GM18511 (cell line): ENCODE measurements around the gene ACOT2.
"Not testable (repeated sequence)": the region's sequence is repeated elsewhere in the genome, so short reads cannot be mapped to it uniquely, and the experiment has no call there.

ENCODE experiments used
- ATAC-seq: cut with Tn5 transposase; IDR thresholded peaks from one replicate; pipeline ENCODE4 v1.9.1; 2021; ENCODE audit warnings: mild to moderate bottlenecking, moderate library complexity; ENCODE audit not compliant: unreplicated experiment

The ACOT2 gene

DNA sequence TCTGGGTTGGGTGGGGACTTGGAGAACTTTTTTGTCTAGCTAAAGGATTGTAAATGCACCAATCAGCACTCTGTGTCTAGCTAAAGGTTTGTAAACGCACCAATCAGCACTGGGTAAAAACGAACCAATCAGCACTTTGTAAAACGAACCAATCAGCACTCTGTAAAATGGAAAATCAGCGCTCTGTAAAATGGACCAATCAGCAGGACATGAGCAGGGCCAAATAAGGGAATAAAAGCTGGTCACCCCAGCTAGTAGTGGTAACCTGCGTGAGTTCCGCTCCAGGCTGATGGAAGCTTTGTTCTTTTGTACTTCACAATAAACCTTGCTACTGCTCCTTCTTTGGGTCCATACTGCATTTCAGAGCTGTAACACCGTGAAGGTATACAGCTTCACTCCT lies 1.7 kb upstream of the ACOT2 start:
- no peak for ATAC-seq

DNA sequence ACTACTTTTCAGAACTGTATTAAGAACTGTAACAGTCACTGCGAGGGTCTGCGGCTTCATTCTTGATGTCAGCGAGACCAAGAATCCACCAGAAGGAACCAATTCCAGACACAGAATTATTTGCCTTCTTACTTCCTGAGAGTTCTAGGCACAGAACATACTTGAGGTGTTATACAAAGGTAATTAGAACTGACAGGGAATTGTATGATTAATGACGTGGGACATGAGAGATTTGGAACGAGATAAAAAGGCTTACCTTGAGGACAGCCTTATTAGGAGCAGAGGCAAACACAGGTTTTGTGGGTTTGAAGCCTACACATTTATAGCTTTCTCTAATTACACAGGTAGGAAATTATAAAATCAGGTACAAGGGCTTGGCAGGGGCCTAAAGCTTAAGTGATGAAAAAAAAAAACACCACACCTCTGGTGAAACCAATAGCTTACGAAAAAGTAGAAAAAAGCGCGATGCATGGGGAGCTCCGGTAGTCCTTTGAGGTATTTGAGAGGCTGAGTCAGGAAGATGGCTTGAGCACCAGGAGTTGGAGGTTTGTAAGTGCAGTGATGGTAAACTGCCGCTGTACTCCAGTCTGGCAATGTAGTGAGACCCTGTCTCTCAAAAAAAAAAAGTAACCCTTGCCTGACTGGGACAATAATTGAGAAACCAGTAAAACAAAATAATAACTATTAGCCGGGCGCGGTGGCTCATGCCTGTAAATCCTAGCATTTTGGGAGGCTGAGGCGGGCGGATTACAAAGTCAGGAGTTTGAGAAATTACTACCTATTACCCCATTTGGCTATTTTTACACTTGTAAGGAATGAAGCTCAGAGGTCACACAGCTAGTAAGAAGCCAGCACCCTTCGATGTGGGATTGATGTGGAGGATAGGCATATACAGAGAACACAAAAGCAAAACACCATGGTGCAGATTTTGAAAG lies 795 bp upstream of the ACOT2 start:
- no peak for ATAC-seq

DNA sequence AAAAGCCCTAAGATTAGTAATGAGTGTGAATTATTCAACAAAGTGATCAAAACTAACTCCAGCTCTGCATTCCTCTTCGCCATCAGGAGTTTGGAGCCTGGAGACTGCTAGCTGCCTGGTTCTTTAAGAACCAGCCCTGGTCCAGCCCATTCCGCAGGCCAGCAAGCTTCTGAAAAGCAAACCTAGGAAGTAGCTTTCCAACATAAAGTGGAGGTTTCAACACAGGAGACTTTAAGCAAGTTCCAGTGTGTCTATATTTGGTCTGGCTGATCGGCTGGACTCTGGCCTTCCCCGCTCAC lies 178 bp upstream of the ACOT2 start:
- not testable (repeated sequence) for ATAC-seq

DNA sequence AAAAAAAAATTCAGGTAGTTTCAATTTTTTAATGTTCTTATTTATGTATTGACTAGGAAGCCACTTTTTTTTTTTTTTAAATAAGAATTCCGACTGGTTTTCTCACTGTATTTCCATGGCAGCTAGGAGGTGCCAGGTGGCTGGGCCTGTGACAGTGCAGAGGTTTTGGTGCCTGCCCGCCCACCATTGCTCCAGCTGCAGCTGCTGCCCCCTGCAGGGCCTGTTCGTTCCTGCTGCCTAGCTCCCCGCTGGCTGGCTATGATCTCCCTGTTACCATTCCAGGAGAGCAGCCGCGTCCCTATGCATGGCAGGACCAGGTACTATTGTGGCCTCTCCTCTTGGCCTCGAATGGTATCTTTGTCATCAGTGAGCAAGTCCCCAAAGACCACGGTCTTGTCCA lies 1.9 kb downstream of the ACOT2 start:
- peak; percentile 44 for ATAC-seq

DNA sequence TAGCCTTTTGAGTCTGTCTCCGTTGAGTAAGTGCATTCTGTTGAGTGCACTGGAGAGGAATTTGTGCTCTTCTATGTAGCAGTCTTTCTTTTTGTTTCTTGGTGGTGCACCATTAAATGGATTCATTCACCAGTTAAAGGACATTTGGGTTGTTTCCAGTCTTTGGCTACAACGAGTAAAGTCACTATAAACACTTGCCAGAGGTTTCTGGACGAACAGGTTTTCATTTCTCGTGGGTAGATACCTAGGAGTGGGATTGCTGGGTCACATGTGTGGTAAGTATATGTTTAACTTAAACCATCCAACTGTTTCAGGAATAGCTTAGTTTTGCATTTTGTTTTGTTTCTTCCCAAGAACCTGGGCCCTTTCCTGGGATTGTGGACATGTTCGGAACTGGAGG lies 4.0 kb downstream of the ACOT2 start:
- ATAC-seq: not testable (repeated sequence)

DNA sequence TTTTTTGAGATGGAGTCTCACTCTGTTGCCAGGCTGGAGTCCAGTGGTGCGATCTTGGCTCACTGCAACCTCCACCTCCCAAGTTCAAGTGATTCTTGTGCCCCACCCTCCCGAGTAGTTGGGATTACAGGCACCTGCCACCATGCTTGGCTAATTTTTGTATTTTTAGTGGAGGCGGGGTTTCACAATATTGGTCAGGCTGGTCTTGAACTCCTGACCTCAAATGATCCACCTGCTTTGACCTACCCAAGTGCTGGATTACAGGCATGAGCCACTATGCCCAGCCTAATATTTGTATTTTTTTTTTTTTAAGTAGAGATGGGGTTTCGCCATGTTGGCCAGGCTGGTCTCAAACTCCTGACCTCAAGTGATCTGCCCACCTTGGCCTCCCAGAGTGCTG lies 4.7 kb downstream of the ACOT2 start:
- not testable (repeated sequence) for ATAC-seq

DNA sequence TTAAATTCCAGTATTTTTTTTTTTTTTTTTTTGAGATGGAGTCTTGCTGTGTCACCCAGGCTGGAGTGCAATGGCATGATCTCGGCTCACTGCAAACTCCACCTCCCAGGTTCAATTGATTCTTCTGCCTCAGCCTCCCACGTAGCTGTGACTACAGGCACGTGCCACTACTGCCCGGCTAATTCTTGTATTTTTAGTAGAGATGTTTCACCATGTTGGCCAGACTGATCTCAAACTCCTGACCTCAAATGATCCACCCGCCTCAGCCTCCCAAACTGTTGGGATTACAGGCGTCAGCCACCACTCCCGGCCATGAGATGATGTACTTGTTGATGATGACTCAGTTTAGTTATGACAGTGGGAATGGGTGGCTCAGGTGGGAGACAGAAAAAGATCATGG lies 5.2 kb downstream of the ACOT2 start:
- not testable (repeated sequence) for ATAC-seq

DNA sequence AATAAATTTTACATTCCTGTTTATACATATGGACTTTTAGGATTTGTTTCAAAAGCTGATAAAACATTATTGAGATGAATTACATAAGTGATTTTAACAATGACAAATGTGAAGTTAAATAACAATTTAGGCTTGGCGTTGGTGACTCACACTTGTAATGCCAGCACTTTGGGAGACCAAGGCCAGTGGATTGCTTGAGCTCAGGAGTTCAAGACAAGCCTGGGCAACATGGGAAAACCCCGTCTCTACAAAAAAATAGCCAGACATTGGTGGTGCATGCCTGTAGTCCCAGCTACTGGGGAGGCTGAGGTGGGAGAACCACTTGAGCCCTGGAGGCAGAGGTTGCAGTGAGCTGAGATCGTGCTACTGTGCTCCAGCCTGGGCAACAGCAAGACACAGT lies 7.4 kb downstream of the ACOT2 start:
- no peak for ATAC-seq

DNA sequence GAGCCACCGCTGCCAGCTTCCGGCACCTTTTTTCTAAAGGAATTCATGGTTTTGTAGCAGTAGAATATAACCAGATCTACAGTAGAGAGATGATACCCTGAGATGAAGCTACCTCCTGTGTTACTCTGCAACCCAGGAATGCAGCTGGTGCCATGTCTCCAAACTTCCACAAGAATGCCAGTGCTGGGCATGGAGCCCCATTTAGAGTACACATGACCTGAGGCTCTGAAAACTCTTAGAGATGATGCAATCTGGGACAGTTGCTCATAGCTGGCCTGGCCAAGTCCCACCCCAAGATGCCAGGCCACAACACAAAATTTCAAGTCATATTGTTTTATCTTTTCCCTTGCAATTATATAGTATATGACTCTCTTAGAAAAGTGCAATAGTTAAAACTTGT lies 8.2 kb downstream of the ACOT2 start:
- ATAC-seq: not testable (repeated sequence)

DNA sequence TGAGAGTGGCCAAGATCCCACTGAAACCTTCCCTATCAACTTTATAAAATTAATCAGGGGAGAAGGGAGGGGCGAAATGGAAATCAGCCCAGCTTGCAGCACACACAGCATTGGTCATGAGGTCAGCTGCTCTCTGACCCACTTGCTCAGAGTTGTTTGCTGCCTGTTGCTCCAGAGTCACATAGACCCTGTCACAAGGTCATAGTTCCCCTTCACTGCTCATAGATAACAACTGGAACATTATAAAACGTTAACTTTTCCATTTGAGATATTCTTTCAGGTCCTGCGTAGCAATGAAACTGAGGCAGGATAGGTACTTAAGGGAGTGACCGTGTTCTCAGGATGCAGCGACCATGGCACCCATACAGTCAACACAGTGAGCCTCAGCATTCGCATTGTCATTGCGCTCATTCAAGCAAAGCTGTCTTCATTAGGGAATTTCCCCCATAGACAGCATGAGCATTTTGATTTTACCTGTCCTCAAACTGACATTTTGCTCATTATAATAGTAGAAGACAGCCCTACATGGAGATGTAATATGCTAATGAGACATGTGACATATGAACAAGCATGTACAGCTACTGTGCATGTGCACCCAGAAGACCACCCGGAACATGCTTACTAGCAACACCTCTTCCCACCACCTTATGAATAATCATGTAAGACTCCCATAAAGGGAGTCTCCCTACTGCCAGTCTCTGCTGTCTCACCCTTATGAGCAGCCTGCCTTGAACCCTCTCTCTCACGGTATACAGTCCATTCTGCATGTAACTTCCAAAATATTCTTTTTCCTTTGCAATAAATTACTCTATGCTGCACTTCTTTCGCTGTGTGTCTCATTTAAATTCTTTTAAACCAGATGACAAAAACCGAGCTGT lies 13.3 kb downstream of the ACOT2 start:
- ATAC-seq: not testable (repeated sequence)

DNA sequence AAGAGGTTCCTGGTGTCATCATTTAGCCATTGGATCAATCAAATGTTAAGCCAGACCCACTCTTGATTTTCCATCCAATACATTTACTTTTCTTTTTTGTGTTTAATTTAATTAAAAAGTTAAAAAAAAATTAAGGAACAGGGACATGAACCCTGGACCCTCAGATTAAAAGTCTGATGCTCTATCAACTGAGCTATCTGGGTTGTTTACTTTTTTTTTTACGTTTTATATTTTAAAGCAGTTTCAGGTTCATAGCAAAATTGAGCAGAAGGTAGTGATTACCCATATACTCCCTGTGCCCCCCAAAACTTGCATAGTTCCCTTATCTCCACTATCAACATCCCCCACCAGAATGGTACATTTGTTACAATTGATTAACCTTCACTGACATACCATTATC lies 19.7 kb downstream of the ACOT2 start:
- no peak for ATAC-seq

DNA sequence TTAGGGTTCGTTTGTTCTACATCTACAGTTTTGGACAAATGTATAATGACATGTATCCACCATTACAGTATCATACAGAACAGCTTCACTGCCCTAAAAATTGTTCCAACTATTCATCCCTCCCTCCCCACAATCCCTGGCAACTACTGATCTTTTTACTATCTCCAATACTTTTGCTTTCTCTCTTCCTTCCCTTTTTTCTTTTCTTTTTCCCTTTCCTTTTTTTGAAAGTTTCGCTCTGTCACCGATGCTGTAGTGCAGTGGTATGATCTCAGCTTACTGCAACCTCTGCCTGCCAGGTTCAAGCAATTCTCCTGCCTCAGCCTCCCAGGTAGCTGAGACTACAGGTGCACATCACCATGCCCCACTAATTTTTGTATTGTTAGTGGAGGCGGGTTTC lies 20.1 kb downstream of the ACOT2 start:
- ATAC-seq: no peak

DNA sequence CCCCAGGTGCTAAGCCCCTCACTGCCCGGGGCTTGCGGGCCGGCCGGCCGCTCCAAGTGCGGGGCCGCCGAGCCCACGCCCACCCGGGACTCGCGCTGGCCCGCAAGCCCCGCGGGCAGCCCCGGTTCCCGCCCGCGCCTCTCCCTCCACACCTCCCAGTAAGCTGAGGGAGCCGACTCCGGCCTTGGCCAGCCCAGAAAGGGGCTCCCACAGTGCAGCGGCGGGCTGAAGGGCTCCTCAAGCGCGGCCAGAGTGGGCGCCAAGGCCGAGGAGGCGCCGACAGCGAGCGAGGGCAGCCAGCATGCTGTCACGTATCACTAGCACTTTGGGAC lies 21.6 kb downstream of the ACOT2 start:
- not testable (repeated sequence) for ATAC-seq

DNA sequence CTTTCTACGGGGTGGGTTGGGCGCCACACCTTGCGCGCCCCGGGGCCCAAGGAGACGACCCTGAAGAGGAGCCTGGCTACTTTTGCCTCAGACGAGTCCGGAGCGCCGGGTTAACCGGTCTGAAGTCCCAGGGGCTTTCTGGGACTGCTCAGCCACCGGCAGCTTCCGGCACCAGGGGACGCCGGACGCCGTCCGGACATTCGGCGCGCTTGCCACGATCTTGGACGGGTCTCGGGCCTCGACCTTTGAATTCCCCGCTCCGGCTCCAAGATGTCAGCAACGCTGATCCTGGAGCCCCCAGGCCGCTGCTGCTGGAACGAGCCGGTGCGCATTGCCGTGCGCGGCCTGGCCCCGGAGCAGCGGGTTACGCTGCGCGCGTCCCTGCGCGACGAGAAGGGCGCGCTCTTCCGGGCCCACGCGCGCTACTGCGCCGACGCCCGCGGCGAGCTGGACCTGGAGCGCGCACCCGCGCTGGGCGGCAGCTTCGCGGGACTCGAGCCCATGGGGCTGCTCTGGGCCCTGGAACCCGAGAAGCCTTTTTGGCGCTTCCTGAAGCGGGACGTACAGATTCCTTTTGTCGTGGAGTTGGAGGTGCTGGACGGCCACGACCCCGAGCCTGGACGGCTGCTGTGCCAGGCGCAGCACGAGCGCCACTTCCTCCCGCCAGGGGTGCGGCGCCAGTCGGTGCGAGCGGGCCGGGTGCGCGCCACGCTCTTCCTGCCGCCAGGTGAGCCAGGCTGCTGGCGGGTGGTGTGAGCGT lies 22.9 kb downstream of the ACOT2 start, which contains the start of gene ACOT4:
TSS of gene ACOT4 (plus strand) at position 184 of the 760 bp plus-strand sequence. CDS start at position 271, 87 bp downstream.
- ATAC-seq: peak; percentile 75

DNA sequence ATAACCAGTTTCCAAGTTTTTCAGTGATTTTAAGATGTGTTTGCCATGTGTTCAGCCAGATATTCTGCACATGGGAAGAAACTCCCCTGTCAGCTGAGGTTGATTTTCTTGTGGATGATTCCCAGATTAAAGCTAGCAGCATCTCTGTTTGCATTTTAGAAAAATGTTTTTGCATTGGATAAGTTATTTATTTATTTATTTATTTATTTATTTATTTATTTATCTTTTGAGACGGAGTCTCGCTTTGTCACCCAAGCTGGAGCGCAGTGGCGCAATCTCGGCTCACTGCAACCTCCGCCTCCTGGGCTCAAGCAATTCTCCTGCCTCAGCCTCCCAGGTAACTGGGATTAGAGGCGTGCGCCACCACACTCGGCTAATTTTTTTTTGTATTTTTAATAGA lies 25.5 kb downstream of the ACOT2 start:
- no peak for ATAC-seq

DNA sequence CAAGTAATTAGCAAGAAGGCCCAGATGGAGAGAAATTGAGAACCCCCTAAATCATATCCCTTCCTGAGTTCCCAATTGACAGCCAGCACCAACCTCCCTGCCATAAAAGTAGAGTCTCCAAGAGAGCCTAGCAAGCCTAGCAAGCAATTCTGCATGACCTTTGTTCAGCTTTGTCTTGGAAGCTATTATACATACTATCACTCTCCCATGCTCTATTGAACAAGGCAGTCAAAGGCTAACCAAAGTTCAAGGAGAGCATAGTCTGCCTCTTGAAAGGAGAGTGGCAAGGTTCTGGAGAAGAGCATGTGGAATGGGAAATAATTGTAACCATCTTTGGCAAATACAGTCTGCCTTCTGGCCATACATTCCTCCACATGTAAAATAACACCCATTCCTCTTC lies 30.5 kb downstream of the ACOT2 start:
- ATAC-seq: no peak

DNA sequence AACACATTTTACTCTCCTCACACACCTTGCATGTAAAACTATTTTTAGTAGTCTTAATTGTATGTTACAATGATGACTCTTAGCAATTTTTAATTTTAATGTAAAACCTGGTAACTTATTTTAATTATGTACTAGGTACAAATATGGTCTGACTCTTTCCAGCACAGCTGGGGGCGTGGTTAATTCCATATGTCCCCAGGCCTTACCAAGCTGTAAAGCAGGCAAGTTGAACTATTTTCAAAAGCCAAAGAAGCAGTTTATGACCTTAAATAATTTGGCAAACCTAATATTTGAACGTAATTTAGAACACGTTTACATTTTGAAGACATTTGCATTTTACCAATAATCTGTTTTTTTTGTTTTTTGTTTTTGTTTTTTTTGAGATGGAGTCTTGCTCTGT lies 34.0 kb downstream of the ACOT2 start:
- ATAC-seq: no peak

DNA sequence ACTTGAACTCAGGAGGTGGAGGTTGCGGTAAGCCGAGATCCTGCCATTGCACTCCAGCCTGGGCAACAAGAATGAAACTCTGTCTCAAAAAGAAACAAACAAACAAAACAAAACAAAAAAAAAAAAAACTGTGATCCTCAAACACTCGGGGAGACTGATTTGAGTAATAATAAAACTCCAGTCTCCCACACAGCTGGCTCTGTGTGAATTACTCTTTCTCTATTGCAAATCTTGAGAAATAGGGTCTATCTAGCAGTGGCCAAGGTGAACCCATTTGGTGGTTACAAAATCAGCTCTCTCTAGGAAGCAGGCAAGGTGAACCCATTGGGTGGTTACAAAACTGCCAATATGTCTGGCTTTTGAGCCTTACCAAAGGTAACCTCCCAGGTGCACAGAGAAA lies 37.3 kb downstream of the ACOT2 start:
- no peak for ATAC-seq

DNA sequence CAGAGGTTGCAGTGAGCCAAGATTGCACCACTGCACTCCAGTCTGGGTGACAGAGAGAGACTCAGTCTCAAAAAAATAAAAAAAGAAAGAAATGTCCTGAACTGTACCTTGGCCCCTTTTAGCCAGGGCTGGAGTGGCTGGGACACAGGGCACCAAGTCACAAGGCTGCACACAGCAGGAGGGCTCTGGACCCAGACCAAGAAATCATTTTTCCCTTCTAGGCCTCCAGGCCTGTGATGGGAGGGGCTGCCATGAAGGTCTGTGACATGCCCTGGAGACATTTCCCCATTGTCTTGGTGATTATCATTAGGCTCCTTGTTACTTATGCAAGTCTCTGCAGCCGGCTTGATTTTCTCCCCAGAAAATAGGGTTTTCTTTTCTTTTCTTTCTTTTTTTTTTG lies 38.2 kb downstream of the ACOT2 start:
- ATAC-seq: no peak

DNA sequence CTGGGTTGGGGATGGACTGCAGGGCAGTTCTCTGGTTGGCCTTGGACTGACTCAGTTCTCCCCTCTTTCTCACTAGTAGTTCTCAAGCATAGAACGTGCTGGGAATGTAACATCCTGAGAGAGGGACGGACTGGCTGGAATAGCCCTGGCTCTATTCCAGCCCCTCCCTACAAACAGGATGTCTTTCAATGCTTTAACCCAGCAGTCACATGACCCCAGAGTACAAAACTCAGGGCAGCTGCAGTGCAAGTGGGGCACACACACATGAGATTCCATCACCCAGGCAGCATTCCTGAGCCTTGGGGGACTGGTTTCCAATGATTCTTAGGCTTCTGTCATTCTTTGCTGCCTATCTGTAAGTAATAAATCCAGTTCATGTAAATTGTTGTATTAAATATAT lies 41.7 kb downstream of the ACOT2 start:
- no peak for ATAC-seq

DNA sequence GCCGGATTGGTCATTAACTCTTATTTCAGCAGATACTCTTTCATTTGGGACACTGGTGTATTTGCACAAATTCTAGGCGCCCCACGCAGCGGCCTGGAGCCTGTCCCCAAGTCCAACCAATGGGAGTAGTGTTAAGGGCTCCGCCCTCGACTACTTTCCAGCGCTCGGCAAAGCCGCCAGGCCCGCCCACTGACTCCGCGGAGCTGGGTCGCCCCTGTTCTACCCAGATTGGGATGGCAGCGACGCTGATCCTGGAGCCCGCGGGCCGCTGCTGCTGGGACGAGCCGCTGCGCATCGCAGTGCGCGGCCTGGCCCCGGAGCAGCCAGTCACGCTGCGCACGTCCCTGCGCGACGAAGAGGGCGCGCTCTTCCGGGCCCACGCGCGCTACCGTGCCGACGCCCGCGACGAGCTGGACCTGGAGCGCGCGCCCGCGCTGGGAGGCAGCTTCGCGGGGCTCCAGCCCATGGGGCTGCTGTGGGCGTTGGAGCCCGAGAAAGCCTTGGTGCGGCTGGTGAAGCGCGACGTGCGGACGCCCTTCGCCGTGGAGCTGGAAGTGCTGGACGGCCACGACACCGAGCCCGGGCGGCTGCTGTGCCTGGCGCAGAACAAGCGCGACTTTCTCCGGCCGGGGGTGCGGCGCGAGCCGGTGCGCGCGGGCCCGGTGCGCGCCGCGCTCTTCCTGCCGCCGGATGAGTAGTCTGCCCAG lies 43.5 kb downstream of the ACOT2 start, which contains the start of gene ACOT6:
TSS of gene ACOT6 (plus strand) at position 179 of the 707 bp plus-strand sequence. CDS start at position 234, 55 bp downstream.
- peak; percentile 84 for ATAC-seq
